GM12878 (cell line): ENCODE data around the gene ARFIP1. TPM values are rescaled to one million over a fixed set of nuclear protein-coding genes. Genes with fewer than 3 reads are reported as not detected.
"Not testable (repeated sequence)": the region's sequence is repeated elsewhere in the genome, so short reads cannot be mapped to it uniquely, and the experiment has no call there.

Source experiments
- ATAC-seq: fragments of 200-7000 bp; cut with Tn5 transposase; 3 replicates; pipeline ENCODE4 v1.9.1; 2020; ENCODE audit warnings: mild to moderate bottlenecking, moderate library complexity
- BruUV-seq: library from RNA; stranded (reverse); fragments of 400-500 nt; replicated peaks from 2 replicates; lab custom pipeline; 2021; lab: Mats Ljungman, UMichigan
- CTCF ChIA-PET: fragments of 300-600 bp; sonication (Branson Sonifier 250); formaldehyde crosslinking; extraction: SDS; loops from one replicate; lab custom pipeline; 2021; ENCODE audit warnings: inconsistent platforms; lab: Yijun Ruan, JAX
- POLR2A ChIA-PET: fragments of 350-600 bp; formaldehyde crosslinking; extraction: SDS; loops from one replicate; lab custom pipeline; 2021; ENCODE audit warnings: inconsistent platforms; lab: Charles Lee
- RAD21 ChIA-PET: fragments of 300-600 bp; sonication (Branson Sonifier 250); formaldehyde crosslinking; loops from one replicate; lab custom pipeline; 2023; ENCODE audit warnings: antibody characterized with exemption; ENCODE audit not compliant: unreplicated experiment; lab: Charles Lee
- SMC1A ChIA-PET: fragments of 300-600 bp; sonication (Branson Sonifier 250); formaldehyde crosslinking; loops from one replicate; lab custom pipeline; 2023; ENCODE audit not compliant: unreplicated experiment, uncharacterized antibody; lab: Charles Lee
- DNase-seq: peaks from one replicate; pipeline ENCODE4 v3.0.0-alpha.2; 2011; ENCODE audit warnings: low read depth, low spot score
- FAIRE-seq: peaks from 3 replicates; lab custom pipeline; 2011; peaks lifted over from hg19 to GRCh38; lab: Jason Lieb, UNC
- H2AFZ ChIP-seq: 2 replicates; pipeline ENCODE4 v1.6.0; 2011; ENCODE audit warnings: low read depth, low read length, control low read depth; ENCODE audit not compliant: control insufficient read depth
- H3K27ac ChIP-seq: 2 replicates; pipeline ENCODE4 v1.5.1; 2011; ENCODE audit warnings: control low read depth; ENCODE audit not compliant: control insufficient read depth, insufficient read depth
- H3K27me3 ChIP-seq, 2 experiments: replicated peaks in 1 of 2; 2 replicates each; pipeline versions ENCODE4 v1.6.0 to v1.6.1; 2011; ENCODE audit warnings: low read length in 1 of 2; ENCODE audit not compliant: control insufficient read depth in 2 of 2, insufficient read depth in 2 of 2
- H3K36me3 ChIP-seq, 2 experiments: 2 replicates each; pipeline ENCODE4 v1.5.1; 2011; ENCODE audit warnings: low read length in 1 of 2; ENCODE audit not compliant: control insufficient read depth in 2 of 2, insufficient read depth in 2 of 2
- H3K4me1 ChIP-seq: 2 replicates; pipeline ENCODE4 v1.6.1; 2011; ENCODE audit warnings: mild to moderate bottlenecking, low read length, moderate library complexity, mixed read lengths; ENCODE audit not compliant: control insufficient read depth, insufficient read depth
- H3K4me2 ChIP-seq: 2 replicates; pipeline ENCODE4 v1.6.0; 2011; ENCODE audit warnings: control low read depth; ENCODE audit not compliant: control insufficient read depth, insufficient read depth
- H3K4me3 ChIP-seq: fragments of 200-600 bp; sonication (generic); 2 replicates; pipeline ENCODE4 v1.5.1; 2016
- H3K79me2 ChIP-seq: 2 replicates; pipeline ENCODE4 v1.6.0; 2011; ENCODE audit warnings: low read length; ENCODE audit not compliant: control insufficient read depth, insufficient read depth
- H3K9ac ChIP-seq: 2 replicates; pipeline ENCODE4 v1.8.0; 2011; ENCODE audit warnings: low read length, control low read depth, mixed read lengths; ENCODE audit not compliant: control insufficient read depth, insufficient read depth
- H3K9me3 ChIP-seq: replicated peaks from 3 replicates; pipeline ENCODE4 v1.5.1; 2011; ENCODE audit warnings: mild to moderate bottlenecking, low read length; ENCODE audit not compliant: control insufficient read depth, insufficient read depth
- H4K20me1 ChIP-seq: 2 replicates; pipeline ENCODE4 v1.6.0; 2011; ENCODE audit not compliant: control insufficient read depth, insufficient read depth
- BHLHE40 ChIP-seq, 2 experiments: fragments of 450-650 bp in 1 of 2; IDR thresholded peaks; 2 replicates each; pipeline ENCODE4 v1.6.1; 2011 to 2017; ENCODE audit warnings: low read depth in 2 of 2, borderline replicate concordance in 1 of 2, improper control_type of control experiment in 1 of 2, low read length in 1 of 2, mild to moderate bottlenecking in 1 of 2
- BMI1 ChIP-seq: fragments of 450-650 bp; IDR thresholded peaks from 2 replicates; pipeline ENCODE4 v1.6.1; 2016; ENCODE audit warnings: mild to moderate bottlenecking, moderate library complexity, borderline replicate concordance
- JUND ChIP-seq: IDR thresholded peaks from 2 replicates; pipeline ENCODE4 v1.6.1; 2012; ENCODE audit warnings: low read depth, mild to moderate bottlenecking, low read length, improper control_type of control experiment, moderate library complexity
- MAX ChIP-seq: IDR thresholded peaks from 2 replicates; pipeline ENCODE4 v1.6.1; 2012; ENCODE audit warnings: low read depth, low read length, improper control_type of control experiment
- MYB ChIP-seq: fragments of 150-350 bp; IDR thresholded peaks from 2 replicates; pipeline ENCODE4 v1.6.1; 2014; ENCODE audit warnings: mild to moderate bottlenecking, low read depth, low read length, borderline replicate concordance
- TAF1 ChIP-seq: IDR thresholded peaks from 2 replicates; pipeline ENCODE4 v1.6.1; 2011; ENCODE audit warnings: mild to moderate bottlenecking, low read depth, low read length, borderline replicate concordance
- TCF3 ChIP-seq: IDR thresholded peaks from 2 replicates; pipeline ENCODE4 v1.6.1; 2012; ENCODE audit warnings: low read depth, mild to moderate bottlenecking, low read length, borderline replicate concordance; ENCODE audit not compliant: insufficient read depth
- WGBS: methylation state at CpG from one replicate; pipeline ENCODE4 v1.1.6; 2016; ENCODE audit warnings: low lambda C conversion rate; ENCODE audit not compliant: insufficient replicate concordance, insufficient coverage; ENCODE audit errors: missing lambda C conversion rate; 5-methylcytosine and 5-hydroxymethylcytosine counted together
- in situ Hi-C: fragments of 300-500 bp; cut with MboI; formaldehyde crosslinking; loops from 9 replicates; pipeline ENCODE4 v1.14.3; 2018; ENCODE audit warnings: mixed read lengths
- intact Hi-C: fragments of 100-400 bp; cut with micrococcal nuclease; formaldehyde crosslinking; loops from one replicate; pipeline ENCODE4 v1.14.2; 2022; ENCODE audit not compliant: unreplicated experiment
- polyA plus RNA-seq, 11 experiments: library from polyadenylated mRNA; depleted of rRNA in 4 of 11; unstranded in 6 of 11; stranded (reverse) in 5 of 11; fragments of >200 nt; fragmentation: Nextera tagmentation in 4 of 11; fragmentation: Illumina TruSeq in 1 of 11; extraction: Ambion mirVana in 4 of 11; extraction: Trizol in 1 of 11; gene quantifications; 1 replicate in 1 of 11; 2 replicates in 10 of 11; pipeline versions ENCODE4 v1.2.1 to v1.2.3, GENCODE V29; 2011 to 2016; ENCODE audit warnings: inconsistent platforms in 2 of 11, missing spikeins in 2 of 11, low read depth in 1 of 11
- total RNA-seq, 4 experiments: library from RNA; depleted of rRNA in 3 of 4; stranded (reverse); fragments of >200 nt in 3 of 4; fragmentation: Illumina TruSeq in 1 of 4; extraction: Trizol in 1 of 4; gene quantifications; 2 replicates each; pipeline versions ENCODE4 v1.2.1 to v1.2.3, GENCODE V29; 2013 to 2021
- TF ChIP-seq, protein P1 (sequence below): fragments of 450-650 bp; IDR thresholded peaks from 2 replicates; pipeline ENCODE4 v1.6.1; 2014; ENCODE audit warnings: mild to moderate bottlenecking
- TF ChIP-seq, protein P2 (sequence below): fragments of 150-350 bp; IDR thresholded peaks from 2 replicates; pipeline ENCODE4 v1.6.1; 2016; ENCODE audit warnings: low read depth, low read length

ARFIP1 gene
- total and polyA plus RNA-seq, 10 of the 15 experiments (the other 5 are each of a cell fraction or from before 2014, with no cell fraction given) = 9.5 to 21.7 (median 15.4) TPM

DNA sequence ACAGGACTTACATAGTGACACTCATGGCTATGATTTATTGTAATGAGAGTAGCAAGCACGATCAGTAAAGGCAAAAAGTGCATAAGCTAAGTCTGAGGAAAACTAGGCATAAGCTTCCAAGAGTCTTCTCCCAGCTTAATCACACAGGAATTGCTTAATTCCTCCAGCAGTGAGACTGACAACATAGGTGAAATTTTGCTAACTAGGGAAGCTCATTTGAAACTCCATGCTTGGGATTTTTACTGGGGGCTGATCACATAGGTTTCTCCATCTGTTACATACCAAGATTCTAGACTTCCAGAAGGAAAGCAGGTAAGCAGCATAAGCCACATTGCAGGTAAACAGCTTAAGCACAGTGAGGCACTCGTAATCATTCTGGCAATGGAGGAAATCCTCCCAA, 84.6 kb downstream of the ARFIP1 start:
- Histone ChIP-seq H4K20me1 (no peaks in the 10 kb centered on the region), H3K4me2 (no peak overlapping the region), H3K27me3 (no peaks in the 10 kb centered on the region), H3K4me1 (no peaks in the 10 kb centered on the region), H2AFZ (no peak overlapping the region), H3K4me3 (no peak overlapping the region), H3K9ac (no peak overlapping the region), H3K9me3 (no peaks in the 10 kb centered on the region), H3K27ac (no peak overlapping the region), H3K36me3 (no peaks in the 10 kb centered on the region; a peak in 2 of 4 replicates), H3K79me2 (no peaks in the 10 kb centered on the region)
- DNase-seq (no peak), FAIRE-seq (no peak), ATAC-seq (no peak)
- intact Hi-C loops (no loop called here), in situ Hi-C loops (no loop called here)
- CTCF ChIA-PET = interaction anchor here (0.7 kb wide), 1 partner anchor 25 kb away, joined by 3 read pairs; no protein-coding TSS in a partner anchor
- SMC1A ChIA-PET = interaction anchor here (1.8 kb wide), 1 partner anchor 14 kb away, joined by 4 read pairs; no protein-coding TSS in a partner anchor
- POLR2A ChIA-PET = no interaction called here
- TF ChIP-seq JUND (no peak), MYB (no peak), BHLHE40 (IDR thresholded peaks at IDR 0.05; ENCODE audit: borderline replicate concordance in 1 of 2, low read depth in 2 of 2, low read length in 1 of 2) (no peak), MAX (no peak), TCF3 (no peak), BMI1 (no peak), TAF1 (no peak)
- TF ChIP-seq, protein P1, sequence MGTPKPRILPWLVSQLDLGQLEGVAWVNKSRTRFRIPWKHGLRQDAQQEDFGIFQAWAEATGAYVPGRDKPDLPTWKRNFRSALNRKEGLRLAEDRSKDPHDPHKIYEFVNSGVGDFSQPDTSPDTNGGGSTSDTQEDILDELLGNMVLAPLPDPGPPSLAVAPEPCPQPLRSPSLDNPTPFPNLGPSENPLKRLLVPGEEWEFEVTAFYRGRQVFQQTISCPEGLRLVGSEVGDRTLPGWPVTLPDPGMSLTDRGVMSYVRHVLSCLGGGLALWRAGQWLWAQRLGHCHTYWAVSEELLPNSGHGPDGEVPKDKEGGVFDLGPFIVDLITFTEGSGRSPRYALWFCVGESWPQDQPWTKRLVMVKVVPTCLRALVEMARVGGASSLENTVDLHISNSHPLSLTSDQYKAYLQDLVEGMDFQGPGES = no peak
- TF ChIP-seq, protein P2, sequence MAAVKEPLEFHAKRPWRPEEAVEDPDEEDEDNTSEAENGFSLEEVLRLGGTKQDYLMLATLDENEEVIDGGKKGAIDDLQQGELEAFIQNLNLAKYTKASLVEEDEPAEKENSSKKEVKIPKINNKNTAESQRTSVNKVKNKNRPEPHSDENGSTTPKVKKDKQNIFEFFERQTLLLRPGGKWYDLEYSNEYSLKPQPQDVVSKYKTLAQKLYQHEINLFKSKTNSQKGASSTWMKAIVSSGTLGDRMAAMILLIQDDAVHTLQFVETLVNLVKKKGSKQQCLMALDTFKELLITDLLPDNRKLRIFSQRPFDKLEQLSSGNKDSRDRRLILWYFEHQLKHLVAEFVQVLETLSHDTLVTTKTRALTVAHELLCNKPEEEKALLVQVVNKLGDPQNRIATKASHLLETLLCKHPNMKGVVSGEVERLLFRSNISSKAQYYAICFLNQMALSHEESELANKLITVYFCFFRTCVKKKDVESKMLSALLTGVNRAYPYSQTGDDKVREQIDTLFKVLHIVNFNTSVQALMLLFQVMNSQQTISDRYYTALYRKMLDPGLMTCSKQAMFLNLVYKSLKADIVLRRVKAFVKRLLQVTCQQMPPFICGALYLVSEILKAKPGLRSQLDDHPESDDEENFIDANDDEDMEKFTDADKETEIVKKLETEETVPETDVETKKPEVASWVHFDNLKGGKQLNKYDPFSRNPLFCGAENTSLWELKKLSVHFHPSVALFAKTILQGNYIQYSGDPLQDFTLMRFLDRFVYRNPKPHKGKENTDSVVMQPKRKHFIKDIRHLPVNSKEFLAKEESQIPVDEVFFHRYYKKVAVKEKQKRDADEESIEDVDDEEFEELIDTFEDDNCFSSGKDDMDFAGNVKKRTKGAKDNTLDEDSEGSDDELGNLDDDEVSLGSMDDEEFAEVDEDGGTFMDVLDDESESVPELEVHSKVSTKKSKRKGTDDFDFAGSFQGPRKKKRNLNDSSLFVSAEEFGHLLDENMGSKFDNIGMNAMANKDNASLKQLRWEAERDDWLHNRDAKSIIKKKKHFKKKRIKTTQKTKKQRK = no peak
- RAD21 ChIA-PET = interaction anchor here (0.7 kb wide), 1 partner anchor 139 kb away, joined by 4 read pairs; no protein-coding TSS in a partner anchor
- no TSS peak for BruUV-seq
- WGBS = 98% methylated on average over 2 of the region's 2 CpGs

DNA sequence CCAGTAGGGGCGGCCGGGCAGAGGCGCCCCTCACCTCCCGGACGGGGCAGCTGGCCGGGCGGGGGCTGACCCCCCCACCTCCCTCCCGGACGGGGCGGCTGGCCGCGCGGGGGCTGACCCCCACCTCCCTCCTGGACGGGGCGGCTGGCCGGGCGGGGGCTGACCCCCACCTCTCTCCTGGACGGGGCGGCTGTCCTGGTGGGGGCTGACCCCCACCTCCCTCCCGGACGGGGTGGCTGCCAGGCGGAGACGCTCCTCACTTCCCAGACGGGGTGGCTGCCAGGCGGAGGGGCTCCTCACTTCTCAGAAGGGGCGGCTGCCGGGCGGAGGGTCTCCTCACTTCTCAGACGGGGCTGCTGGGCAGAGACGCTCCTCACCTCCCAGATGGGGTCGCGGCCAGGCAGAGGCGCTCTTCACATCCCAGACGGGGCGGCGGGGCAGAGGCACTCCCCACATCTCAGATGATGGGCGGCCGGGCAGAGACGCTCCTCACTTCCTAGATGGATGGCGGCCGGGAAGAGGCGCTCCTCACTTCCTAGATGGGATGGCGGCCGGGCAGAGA, 86.8 kb downstream of the ARFIP1 start:
- H2AFZ ChIP-seq, RAD21 ChIA-PET, FAIRE-seq, POLR2A ChIA-PET, H3K27ac ChIP-seq, H3K4me3 ChIP-seq, H3K9ac ChIP-seq, SMC1A ChIA-PET, intact Hi-C loops, H3K4me2 ChIP-seq, DNase-seq, H3K27me3 ChIP-seq, H3K79me2 ChIP-seq, H3K36me3 ChIP-seq, H4K20me1 ChIP-seq, ATAC-seq, BruUV-seq, CTCF ChIA-PET, H3K9me3 ChIP-seq, in situ Hi-C loops, H3K4me1 ChIP-seq: not testable (repeated sequence)
- WGBS = 97% methylated on average over 16 of the region's 44 CpGs
